ENCODE measurements around the gene SYCP2.

GRCh38 chr20:59835057-59835447, 98.4 kb downstream of the SYCP2 start:
- TF ChIP-seq EZH2phosphoT487 (IDR thresholded peaks at IDR 0.05; ENCODE audit: insufficient read depth, low read depth) (no peak), EZH2 (IDR thresholded peaks at IDR 0.05; ENCODE audit: insufficient read depth, poor library complexity, severe bottlenecking) (no peak)
